ENCODE results near the gene PTPRR.
A peak's percentile ranks its signal among the peaks of the same experiment; 100 is the strongest.

The PTPRR gene

DNA sequence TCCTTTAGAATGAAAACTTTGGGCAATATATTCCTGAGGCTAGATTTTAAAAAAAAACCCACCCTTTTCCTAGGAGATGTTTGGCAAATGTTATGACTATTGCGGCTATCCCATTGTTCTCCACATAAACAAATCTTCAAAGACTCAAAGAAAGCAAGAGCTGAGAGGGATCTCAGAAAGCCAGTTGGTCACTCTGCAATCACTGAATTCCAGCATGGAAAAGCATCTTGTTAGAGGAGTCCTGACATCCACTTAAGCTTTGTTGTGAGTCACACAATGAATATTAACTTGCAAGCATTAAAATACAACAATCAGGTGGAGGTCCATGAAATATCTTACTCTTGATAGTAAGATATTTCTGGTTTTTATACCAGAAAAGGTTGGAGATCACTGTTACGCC lies 272.3 kb downstream of the PTPRR start:
- TF ChIP-seq NFIC (IDR thresholded peaks at IDR 0.05) (no peak), EGR1 (IDR thresholded peaks at IDR 0.05) (no peak), TAF1 (IDR thresholded peaks at IDR 0.05; ENCODE audit: low read depth) (no peak), MAX (IDR thresholded peaks at IDR 0.05) (no peak), TEAD4 (IDR thresholded peaks at IDR 0.05) (no peak), YY1 (IDR thresholded peaks at IDR 0.05; ENCODE audit: low read depth) (no peak)

- TF ChIP-seq EP300 (IDR thresholded peaks at IDR 0.05; ENCODE audit: borderline replicate concordance) (no peak), NFIC (IDR thresholded peaks at IDR 0.05) (no peak), EGR1 (IDR thresholded peaks at IDR 0.05) (no peak), YY1 (IDR thresholded peaks at IDR 0.05; ENCODE audit: low read depth) (no peak), TAF1 (IDR thresholded peaks at IDR 0.05; ENCODE audit: low read depth) (no peak), MAX (IDR thresholded peaks at IDR 0.05) (no peak), CEBPB (IDR thresholded peaks at IDR 0.05) (no peak), RAD21 (IDR thresholded peaks at IDR 0.05; ENCODE audit: low read depth) (no peak), TCF12 (IDR thresholded peaks at IDR 0.05; ENCODE audit: low read depth) (no peak), CREB1 (IDR thresholded peaks at IDR 0.05; ENCODE audit: low read depth) (no peak), FOXM1 (IDR thresholded peaks at IDR 0.05; ENCODE audit: borderline replicate concordance, low read depth) (no peak), TEAD4 (IDR thresholded peaks at IDR 0.05) (no peak), ZBTB7A (IDR thresholded peaks at IDR 0.05; ENCODE audit: low read depth) (no peak)
- TF ChIP-seq, protein P1, sequence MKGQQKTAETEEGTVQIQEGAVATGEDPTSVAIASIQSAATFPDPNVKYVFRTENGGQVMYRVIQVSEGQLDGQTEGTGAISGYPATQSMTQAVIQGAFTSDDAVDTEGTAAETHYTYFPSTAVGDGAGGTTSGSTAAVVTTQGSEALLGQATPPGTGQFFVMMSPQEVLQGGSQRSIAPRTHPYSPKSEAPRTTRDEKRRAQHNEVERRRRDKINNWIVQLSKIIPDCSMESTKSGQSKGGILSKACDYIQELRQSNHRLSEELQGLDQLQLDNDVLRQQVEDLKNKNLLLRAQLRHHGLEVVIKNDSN (IDR thresholded peaks at IDR 0.05) = no peak
- TF ChIP-seq, protein P2, sequence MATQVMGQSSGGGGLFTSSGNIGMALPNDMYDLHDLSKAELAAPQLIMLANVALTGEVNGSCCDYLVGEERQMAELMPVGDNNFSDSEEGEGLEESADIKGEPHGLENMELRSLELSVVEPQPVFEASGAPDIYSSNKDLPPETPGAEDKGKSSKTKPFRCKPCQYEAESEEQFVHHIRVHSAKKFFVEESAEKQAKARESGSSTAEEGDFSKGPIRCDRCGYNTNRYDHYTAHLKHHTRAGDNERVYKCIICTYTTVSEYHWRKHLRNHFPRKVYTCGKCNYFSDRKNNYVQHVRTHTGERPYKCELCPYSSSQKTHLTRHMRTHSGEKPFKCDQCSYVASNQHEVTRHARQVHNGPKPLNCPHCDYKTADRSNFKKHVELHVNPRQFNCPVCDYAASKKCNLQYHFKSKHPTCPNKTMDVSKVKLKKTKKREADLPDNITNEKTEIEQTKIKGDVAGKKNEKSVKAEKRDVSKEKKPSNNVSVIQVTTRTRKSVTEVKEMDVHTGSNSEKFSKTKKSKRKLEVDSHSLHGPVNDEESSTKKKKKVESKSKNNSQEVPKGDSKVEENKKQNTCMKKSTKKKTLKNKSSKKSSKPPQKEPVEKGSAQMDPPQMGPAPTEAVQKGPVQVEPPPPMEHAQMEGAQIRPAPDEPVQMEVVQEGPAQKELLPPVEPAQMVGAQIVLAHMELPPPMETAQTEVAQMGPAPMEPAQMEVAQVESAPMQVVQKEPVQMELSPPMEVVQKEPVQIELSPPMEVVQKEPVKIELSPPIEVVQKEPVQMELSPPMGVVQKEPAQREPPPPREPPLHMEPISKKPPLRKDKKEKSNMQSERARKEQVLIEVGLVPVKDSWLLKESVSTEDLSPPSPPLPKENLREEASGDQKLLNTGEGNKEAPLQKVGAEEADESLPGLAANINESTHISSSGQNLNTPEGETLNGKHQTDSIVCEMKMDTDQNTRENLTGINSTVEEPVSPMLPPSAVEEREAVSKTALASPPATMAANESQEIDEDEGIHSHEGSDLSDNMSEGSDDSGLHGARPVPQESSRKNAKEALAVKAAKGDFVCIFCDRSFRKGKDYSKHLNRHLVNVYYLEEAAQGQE (IDR thresholded peaks at IDR 0.05; ENCODE audit: low read depth) = no peak
Observed at GRCh38 chr12:70646850-70647249, 273.7 kb downstream of the PTPRR start.

DNA sequence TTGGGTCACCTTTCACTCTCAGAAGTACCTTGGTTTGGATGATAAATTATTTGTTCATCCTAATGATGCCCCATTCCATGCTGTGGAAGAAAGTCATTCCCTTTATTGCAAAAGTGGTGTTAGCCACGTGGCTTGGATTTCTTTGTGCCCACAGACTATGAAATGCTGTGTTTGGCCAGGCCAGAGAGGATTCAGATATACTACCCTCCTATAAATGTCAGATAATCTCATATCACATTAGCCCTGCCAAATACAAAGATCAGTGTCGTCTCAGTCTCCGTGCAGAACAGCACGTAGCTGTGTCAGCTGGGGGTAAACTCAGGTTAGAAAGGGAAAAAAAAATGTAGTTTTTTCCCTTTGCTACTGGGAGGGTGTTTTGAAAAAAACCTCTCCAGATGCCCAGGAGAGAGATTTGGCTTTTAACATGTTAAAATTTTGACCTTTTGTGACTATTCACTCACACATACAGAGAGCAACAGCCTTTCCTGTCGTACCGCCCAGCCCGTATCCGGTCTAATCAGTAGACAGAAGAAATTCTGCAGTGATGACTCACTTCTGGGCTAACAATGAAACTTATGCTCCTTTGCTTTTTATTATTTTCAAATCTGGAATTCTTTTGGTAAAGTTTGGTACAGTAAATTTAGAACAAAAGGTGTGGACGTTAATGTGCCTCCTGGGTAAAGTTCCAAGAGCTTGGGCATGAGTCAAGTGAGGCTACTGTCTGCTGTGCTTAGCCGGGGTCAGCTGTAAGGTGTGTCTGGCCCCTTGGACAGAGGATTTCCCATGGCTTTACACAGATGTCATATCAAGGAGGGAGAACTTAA lies 274.8 kb downstream of the PTPRR start:
- TF ChIP-seq YY1 (IDR thresholded peaks at IDR 0.05; ENCODE audit: low read depth) (no peak), NFIC (IDR thresholded peaks at IDR 0.05) (peak; percentile 49), CEBPB (IDR thresholded peaks at IDR 0.05) (0 out of 2 replicates have a peak, but pooled peaks have one; percentile 6), FOXM1 (IDR thresholded peaks at IDR 0.05; ENCODE audit: borderline replicate concordance, low read depth) (peak; percentile 87), ZBTB7A (IDR thresholded peaks at IDR 0.05; ENCODE audit: low read depth) (no peak), TEAD4 (IDR thresholded peaks at IDR 0.05) (peak; percentile 91), TCF12 (IDR thresholded peaks at IDR 0.05; ENCODE audit: low read depth) (peak; percentile 92), RAD21 (IDR thresholded peaks at IDR 0.05; ENCODE audit: low read depth) (no peak), EP300 (IDR thresholded peaks at IDR 0.05; ENCODE audit: borderline replicate concordance) (peak; percentile 89), CREB1 (IDR thresholded peaks at IDR 0.05; ENCODE audit: low read depth) (no peak), TAF1 (IDR thresholded peaks at IDR 0.05; ENCODE audit: low read depth) (peak; percentile 22; the same call in 1 of the 2 replicates), EGR1 (IDR thresholded peaks at IDR 0.05) (no peak), MAX (IDR thresholded peaks at IDR 0.05) (peak; percentile 53)
- TF ChIP-seq, protein P2 (IDR thresholded peaks at IDR 0.05; ENCODE audit: low read depth) = no peak
- TF ChIP-seq, protein P1 (IDR thresholded peaks at IDR 0.05) = 0 out of 2 replicates have a peak, but pooled peaks have one; percentile 7

- TF ChIP-seq TAF1 (IDR thresholded peaks at IDR 0.05; ENCODE audit: low read depth) = no peak
- TF ChIP-seq ZBTB7A (IDR thresholded peaks at IDR 0.05; ENCODE audit: low read depth) = no peak
- no peak for TF ChIP-seq CREB1 (IDR thresholded peaks at IDR 0.05; ENCODE audit: low read depth)
- TF ChIP-seq, protein P1 (IDR thresholded peaks at IDR 0.05) = no peak
- no peak for TF ChIP-seq TEAD4 (IDR thresholded peaks at IDR 0.05)
- TF ChIP-seq, protein P2 (IDR thresholded peaks at IDR 0.05; ENCODE audit: low read depth) = no peak
- no peak for TF ChIP-seq TCF12 (IDR thresholded peaks at IDR 0.05; ENCODE audit: low read depth)
Observed at GRCh38 chr12:70644861-70645260, 275.7 kb downstream of the PTPRR start.

Data from Ishikawa (cell line).